Ovary (tissue), 9 donors: ENCODE measurements around the gene RFXANK. TPM values are rescaled to one million over a fixed set of nuclear protein-coding genes. Genes with fewer than 3 reads are reported as not detected.
"Not testable (repeated sequence)": the region's sequence is repeated elsewhere in the genome, so short reads cannot be mapped to it uniquely, and the experiment has no call there.

ENCODE experiments used
- DNase-seq, 5 donors: peaks; one replicate each; pipeline ENCODE4 v3.0.0-alpha.2; 2019 to 2020
- H3K27ac ChIP-seq, 2 donors: fragments of 200-600 bp; one replicate each; pipeline versions ENCODE4 v1.5.1 to v1.8.0; 2019 to 2022
- H3K27me3 ChIP-seq: fragments of 200-600 bp; one replicate; pipeline ENCODE4 v1.8.0; 2022
- H3K36me3 ChIP-seq: fragments of 200-600 bp; sonication (generic); one replicate; pipeline ENCODE4 v1.5.1; 2019
- H3K4me1 ChIP-seq: one replicate; pipeline ENCODE4 v1.8.1; 2013; ENCODE audit warnings: mild to moderate bottlenecking, moderate library complexity; ENCODE audit not compliant: insufficient read depth
- H3K4me3 ChIP-seq: fragments of 200-600 bp; sonication (generic); one replicate; pipeline ENCODE4 v1.5.1; 2017
- H3K9me3 ChIP-seq, 2 donors: fragments of 200-600 bp in 1 of 2; sonication (generic) in 1 of 2; one replicate each; pipeline versions ENCODE4 v1.5.1 to v1.8.1; 2013 to 2019; ENCODE audit warnings: mild to moderate bottlenecking in 1 of 2, moderate library complexity in 1 of 2
- CTCF ChIP-seq, 3 donors: fragments of 450-650 bp in 2 of 3; fragments of 200-600 bp in 1 of 3; IDR thresholded peaks; one replicate each; pipeline versions ENCODE4 v1.5.1 to v1.8.0; 2016 to 2022; ENCODE audit warnings: antibody characterized with exemption in 3 of 3, mild to moderate bottlenecking in 1 of 3
- EP300 ChIP-seq: sonication (generic); formaldehyde crosslinking; IDR thresholded peaks from one replicate; pipeline ENCODE4 v1.6.1; 2017; ENCODE audit warnings: antibody characterized with exemption
- POLR2A ChIP-seq: fragments of 450-650 bp; IDR thresholded peaks from one replicate; pipeline ENCODE4 v1.6.1; 2017; ENCODE audit warnings: antibody characterized with exemption, mild to moderate bottlenecking, moderate library complexity
- WGBS, 3 donors: extraction: QIAGEN DNeasy Blood & Tissue Kit in 1 of 3; methylation state at CpG; one replicate each; pipeline versions ENCODE4 v1.1.5 to v1.1.7; 2013 to 2017; 5-methylcytosine and 5-hydroxymethylcytosine counted together
- intact Hi-C, 4 donors: fragments of 100-400 bp; cut with DNase I; formaldehyde crosslinking; loops; one replicate each; pipeline versions ENCODE4 v1.11.0 to v1.15.1; 2022 to 2023
- polyA plus RNA-seq, 2 donors: library from polyadenylated mRNA; stranded (reverse); fragments of 200-250 nt in 1 of 2; fragments of 350-450 nt in 1 of 2; fragmentation: Illumina TruSeq in 1 of 2; extraction: RNeasy Lipid Tissue Mini Kit (QIAGEN cat#74804) in 1 of 2; gene quantifications; one replicate each; pipeline ENCODE4 v1.2.3, GENCODE V29; 2013 to 2014
- total RNA-seq, 7 donors: library from RNA; depleted of rRNA in 2 of 7; stranded (reverse); fragments of >200 nt in 2 of 7; fragmentation: NEBNext Ultra II Directional in 3 of 7; extraction: Animal tissue kit (Norgen Biotek cat#: 25700) in 3 of 7; gene quantifications; one replicate each; pipeline versions ENCODE4 v1.1.0 to v1.2.4, GENCODE V29; 2016 to 2023
- donor health status: DM: no; HTN: no; CAD: no; lungs with moderate emphysema.
- donor health status: DM: no; HTN: no; CAD: no.
- donor health status: Bipolar disorder and iron deficiency.
- donor health status: DM: yes; HTN: yes; CAD: no.
- donor health status: DM: no; HTN: no; CAD: no.
- donor health status: DM: yes; HTN: yes; CAD: no.

Gene RFXANK
- total and polyA plus RNA-seq, 9 donors = 9.7 to 67.2 (median 58.4) TPM

DNA sequence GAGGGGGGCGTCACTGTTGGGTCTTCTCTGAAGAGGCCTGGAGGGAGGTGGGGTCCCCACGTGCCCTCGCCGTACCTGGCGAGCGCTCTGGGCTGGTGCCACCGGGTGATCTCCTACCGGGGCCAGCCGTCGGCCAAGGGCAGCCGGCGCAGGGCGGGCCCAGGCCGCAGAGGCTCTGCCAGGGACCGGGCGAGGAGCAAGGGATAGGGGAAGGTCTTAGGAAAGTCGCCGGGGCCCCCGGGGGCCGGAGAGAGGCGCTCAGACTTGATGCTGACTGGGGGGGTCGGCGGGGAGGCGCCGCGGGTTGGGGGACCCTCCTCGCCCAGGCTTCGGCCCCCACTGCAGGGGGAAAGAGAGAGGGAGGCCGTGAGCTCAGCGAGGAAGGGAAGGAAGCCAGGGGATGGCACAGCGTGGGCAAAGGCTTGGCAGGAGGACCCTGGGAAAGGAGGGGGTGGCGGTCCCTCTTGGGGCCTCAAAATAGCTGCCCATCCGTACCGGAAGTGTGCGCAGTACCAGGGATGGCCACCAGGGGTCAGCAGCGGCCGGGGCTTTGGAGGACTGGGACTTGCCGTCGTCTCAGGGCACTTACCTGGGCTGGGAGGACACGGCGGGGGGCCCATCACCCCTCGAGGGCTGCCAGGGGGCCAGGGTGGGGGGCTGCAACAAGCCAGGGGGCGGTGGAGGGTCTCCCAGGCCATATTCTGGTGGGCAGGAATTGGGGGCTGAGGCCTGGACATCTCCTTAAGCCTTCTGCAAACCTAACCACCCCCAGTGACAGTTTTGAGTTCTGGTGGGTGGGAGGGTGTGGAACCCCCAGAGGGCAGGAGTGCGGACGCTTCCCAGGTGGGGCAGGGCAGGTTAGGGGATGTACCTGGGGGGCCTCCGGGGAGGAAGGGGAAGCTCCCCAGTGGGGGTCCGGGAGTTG, 46.1 kb upstream of the RFXANK start:
- H3K36me3 ChIP-seq = no peaks in the 10 kb centered on the region
- H3K27me3 ChIP-seq = no peaks in the 10 kb centered on the region
- H3K4me3 ChIP-seq = no peak overlapping the region
- TF ChIP-seq POLR2A = no peak
- peak; percentile 89 to 93 (median 89) for TF ChIP-seq CTCF (IDR thresholded peaks at IDR 0.05)
- TF ChIP-seq EP300 = no peak
- H3K4me1 ChIP-seq = no peaks in the 10 kb centered on the region
- 31 to 32% (median 31%) methylated on average over 43 to 47 of the region's 47 CpGs for WGBS, 3 donors
- peak; percentile 62 to 90 (median 85) for DNase-seq
- no peak overlapping the region for H3K27ac ChIP-seq
- H3K9me3 ChIP-seq = no peaks in the 10 kb centered on the region
- intact Hi-C loops = loop anchor here in 2 of 4 donors (5.0 to 10.0 kb wide), 4 partner anchors 91 to 349 kb away; no protein-coding TSS in a partner anchor

GRCh38 chr19:19146865-19147264, 45.2 kb upstream of the RFXANK start:
- Histone ChIP-seq H3K36me3 (no peaks in the 10 kb centered on the region), H3K9me3 (no peaks in the 10 kb centered on the region), H3K4me3 (no peak overlapping the region), H3K27me3 (no peaks in the 10 kb centered on the region), H3K27ac (no peak overlapping the region), H3K4me1 (no peaks in the 10 kb centered on the region)
- intact Hi-C loops = loop anchor here in 2 of 4 donors (5.0 to 10.0 kb wide), 4 partner anchors 92 to 348 kb away; no protein-coding TSS in a partner anchor
- DNase-seq = no peak
- TF ChIP-seq EP300 (no peak), CTCF (IDR thresholded peaks at IDR 0.05) (no peak), POLR2A (no peak)
- WGBS, 3 donors = 90 to 95% (median 94%) methylated on average over 7 of the region's 7 CpGs

DNA sequence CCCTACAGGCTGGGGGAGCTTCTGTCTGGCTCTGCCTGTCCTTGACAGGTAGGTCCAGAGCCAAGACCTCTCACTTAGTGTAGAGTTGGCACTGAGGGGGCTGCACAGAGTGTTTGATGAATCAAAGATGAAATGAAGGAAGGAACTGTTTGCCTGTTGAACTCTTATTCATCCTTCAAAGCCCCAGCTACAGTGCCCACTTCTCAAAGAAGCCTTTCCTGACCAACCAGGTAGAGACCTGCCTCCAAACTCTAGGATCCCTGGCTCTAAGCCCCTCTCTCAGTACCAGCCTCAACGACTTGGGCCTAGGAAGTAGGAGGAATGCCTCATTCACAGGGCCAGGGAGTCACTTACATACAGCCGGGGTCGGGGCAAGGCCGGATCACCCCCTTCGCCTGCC, 44.7 kb upstream of the RFXANK start:
- Histone ChIP-seq H3K4me3 (no peak overlapping the region), H3K36me3 (no peaks in the 10 kb centered on the region), H3K9me3 (no peaks in the 10 kb centered on the region), H3K27ac (no peak overlapping the region), H3K4me1 (no peaks in the 10 kb centered on the region), H3K27me3 (no peaks in the 10 kb centered on the region)
- TF ChIP-seq POLR2A (no peak), CTCF (IDR thresholded peaks at IDR 0.05) (no peak), EP300 (no peak)
- DNase-seq = no peak
- intact Hi-C loops = loop anchor here in 2 of 4 donors (5.0 to 10.0 kb wide), 4 partner anchors 93 to 347 kb away; no protein-coding TSS in a partner anchor
- WGBS, 3 donors = 93 to 95% (median 93%) methylated on average over 5 of the region's 5 CpGs

- 94 to 97% (median 95%) methylated on average over 8 of the region's 8 CpGs for WGBS, 3 donors
- intact Hi-C loops = loop anchor here in 2 of 4 donors (5.0 to 10.0 kb wide), 4 partner anchors 94 to 346 kb away; no protein-coding TSS in a partner anchor
- not testable (repeated sequence) for H3K27ac ChIP-seq, H3K27me3 ChIP-seq, H3K9me3 ChIP-seq, DNase-seq, H3K4me1 ChIP-seq, H3K4me3 ChIP-seq, H3K36me3 ChIP-seq
Observed at GRCh38 chr19:19148504-19148903, 43.6 kb upstream of the RFXANK start.

- Histone ChIP-seq H3K4me1 (no peaks in the 10 kb centered on the region), H3K9me3 (no peaks in the 10 kb centered on the region), H3K36me3 (no peaks in the 10 kb centered on the region), H3K27me3 (no peaks in the 10 kb centered on the region), H3K4me3 (no peak overlapping the region), H3K27ac (no peak overlapping the region)
- TF ChIP-seq POLR2A = no peak
- intact Hi-C loops = loop anchor here in 2 of 4 donors (5.0 to 10.0 kb wide), 4 partner anchors 95 to 345 kb away; no protein-coding TSS in a partner anchor
- 77 to 87% (median 84%) methylated on average over 2 of the region's 2 CpGs for WGBS, 3 donors
- DNase-seq = no peak
Observed at GRCh38 chr19:19149435-19149834, 42.6 kb upstream of the RFXANK start.
